ENCODE results near the gene ACSL1.
"Not testable (repeated sequence)": the region's sequence is repeated elsewhere in the genome, so short reads cannot be mapped to it uniquely, and the experiment has no call there.

Gene ACSL1

GRCh38 chr4:184787766-184788503 lies 37.8 kb downstream of the ACSL1 start:
- DNase-seq (ENCODE audit: low read depth, low spot score) = no peak

DNA sequence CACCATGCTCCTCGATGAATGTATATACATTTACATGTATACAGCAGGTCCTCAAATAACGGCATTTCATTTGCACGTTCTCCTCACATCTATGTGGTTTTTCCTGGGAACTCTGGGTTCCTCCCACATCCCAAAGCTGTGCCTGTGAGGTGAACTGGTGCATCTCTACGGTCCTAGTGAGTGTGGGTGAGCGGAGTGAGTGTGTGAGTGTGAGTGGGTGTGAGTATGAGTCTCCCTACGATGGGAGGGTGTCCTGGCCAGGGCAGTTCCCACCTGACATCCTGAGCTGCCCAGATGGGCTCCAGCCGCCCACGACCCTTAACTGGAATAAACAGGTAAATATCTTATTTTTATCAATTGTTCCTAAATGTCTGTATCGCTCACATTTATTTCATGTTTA lies 40.0 kb downstream of the ACSL1 start:
- DNase-seq (ENCODE audit: low read depth, low spot score) = no peak

- no peak for DNase-seq (ENCODE audit: low read depth, low spot score)
These were observed 41.0 kb downstream of the ACSL1 start for GRCh38 chr4:184784628-184785257.

- no peak for DNase-seq (ENCODE audit: low read depth, low spot score)
These were observed 42.9 kb downstream of the ACSL1 start for GRCh38 chr4:184782731-184783373.

GRCh38 chr4:184779160-184779559 lies 46.6 kb downstream of the ACSL1 start:
- DNase-seq (ENCODE audit: low read depth, low spot score) = not testable (repeated sequence)

- DNase-seq (ENCODE audit: low read depth, low spot score) = no peak
These were observed 47.4 kb downstream of the ACSL1 start for GRCh38 chr4:184778325-184778724.

DNA sequence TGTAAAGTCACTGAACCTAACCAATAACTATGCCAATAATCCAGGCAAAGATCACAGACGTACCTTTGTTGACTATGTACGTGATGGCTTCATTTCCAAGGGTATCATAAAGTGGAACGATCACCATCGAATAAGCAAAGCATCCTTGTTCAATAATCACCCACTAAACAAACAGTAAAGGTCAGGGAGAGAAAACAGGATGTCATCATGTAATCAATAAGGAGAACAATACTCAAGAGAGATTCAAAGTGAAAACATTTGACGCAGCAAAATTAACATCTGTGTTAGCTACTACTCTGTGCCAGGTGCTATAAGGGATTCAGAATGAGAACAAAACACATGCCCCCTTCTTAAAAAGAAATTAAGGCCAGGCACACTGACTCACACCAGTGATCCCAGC lies 48.9 kb downstream of the ACSL1 start:
- no peak for DNase-seq (ENCODE audit: low read depth, low spot score)

GRCh38 chr4:184775854-184776555 lies 49.8 kb downstream of the ACSL1 start:
- DNase-seq (ENCODE audit: low read depth, low spot score) = no peak

GRCh38 chr4:184774152-184774551 lies 51.6 kb downstream of the ACSL1 start:
- DNase-seq (ENCODE audit: low read depth, low spot score) = no peak

DNA sequence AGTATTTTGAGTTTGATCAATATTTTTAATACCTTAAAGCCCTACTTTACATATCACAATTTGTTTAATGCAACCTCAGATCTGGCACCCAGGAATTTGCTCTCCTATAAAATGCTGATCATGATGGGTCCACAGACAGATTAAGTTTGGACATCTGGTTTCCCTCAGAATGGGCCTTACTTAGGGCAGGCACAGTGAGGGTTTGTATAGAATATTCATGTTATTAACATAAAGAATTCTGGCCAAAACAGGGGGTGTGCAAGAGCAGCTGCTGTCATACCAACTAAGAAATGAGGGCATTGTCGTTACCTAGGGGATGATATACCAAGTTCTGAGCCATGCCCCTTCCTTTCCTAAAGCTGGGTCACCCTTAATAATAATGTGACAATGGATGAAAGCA lies 54.4 kb downstream of the ACSL1 start:
- DNase-seq (ENCODE audit: low read depth, low spot score) = no peak

- DNase-seq (ENCODE audit: low read depth, low spot score) = no peak
These were observed 56.5 kb downstream of the ACSL1 start for GRCh38 chr4:184769141-184769765.

DNA sequence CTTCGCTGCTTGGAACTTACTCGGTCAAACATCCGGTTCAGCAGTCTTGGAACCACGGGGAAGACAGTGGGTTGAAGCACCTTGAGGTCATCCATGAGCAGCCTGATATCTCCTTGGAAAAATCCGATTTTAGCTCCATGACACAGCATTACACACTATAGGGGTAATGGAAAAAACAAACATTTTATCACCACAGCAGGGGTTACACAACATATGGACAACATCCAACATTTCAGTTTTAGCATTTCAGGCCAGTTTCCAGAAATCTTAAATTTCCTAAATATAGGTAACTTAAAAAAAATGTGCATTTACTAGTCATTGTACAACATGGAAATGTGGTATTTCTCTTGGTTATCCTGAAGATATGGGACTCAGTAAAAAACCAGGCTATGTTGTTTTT lies 57.5 kb downstream of the ACSL1 start:
- no peak for DNase-seq (ENCODE audit: low read depth, low spot score)

DNA sequence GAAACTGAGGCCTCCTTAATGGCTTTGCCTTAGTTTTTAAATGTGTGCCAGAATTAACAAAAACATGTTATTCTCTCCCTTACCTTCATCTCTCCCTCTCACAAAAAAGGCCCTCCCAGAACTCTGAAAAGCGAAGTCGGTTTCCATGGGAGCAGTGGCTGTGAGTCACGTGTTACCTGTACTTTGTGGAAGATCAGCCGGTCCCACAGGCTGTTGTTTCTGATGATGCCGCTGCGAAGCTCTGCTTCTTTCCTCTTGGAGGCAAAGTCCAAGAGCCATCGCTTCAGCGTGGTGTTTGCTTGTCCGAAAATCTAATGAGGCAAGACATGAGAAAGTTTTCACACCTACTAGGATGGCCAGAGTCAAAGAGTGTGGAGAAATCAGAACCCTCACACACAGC lies 59.3 kb downstream of the ACSL1 start:
- no peak for DNase-seq (ENCODE audit: low read depth, low spot score)

DNA sequence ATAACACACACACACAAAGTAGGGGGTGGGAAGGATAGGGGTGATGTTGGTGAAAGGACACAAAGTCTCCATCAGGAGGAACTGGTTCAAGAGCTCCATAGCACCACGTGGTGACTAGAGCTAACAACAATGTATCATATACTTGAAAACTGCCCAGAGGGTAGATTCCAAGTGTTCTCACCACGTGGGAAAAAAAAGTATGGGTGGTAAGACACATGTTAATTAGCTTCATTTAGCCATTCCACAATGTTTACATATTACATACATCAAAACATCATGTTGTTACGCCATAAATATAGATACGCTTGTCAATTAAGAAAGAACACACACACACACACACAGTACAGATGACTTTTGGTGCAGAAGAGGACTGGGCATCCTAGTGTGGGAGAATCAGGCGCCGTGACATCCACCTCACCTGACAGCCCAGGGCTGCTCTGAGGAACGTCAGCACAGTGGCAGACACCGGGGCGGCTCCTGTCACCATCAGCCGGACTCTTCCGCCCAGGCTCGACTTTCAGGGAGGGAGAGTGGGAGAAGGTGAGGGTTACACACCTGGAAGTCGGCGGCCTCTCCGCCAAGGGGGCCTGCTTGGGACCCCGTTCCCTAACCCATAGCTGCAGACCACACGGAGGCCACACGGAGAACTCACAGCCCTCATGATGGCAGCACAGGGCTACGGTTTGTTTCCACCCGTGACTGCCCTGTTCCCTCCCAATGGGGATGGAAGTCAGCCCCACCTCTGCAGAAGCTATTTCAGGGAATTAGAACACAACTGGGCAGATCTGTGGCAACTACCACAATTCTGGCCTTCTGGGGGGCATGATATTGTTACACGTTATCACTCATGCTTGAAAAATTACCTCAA lies 60.1 kb downstream of the ACSL1 start:
- no peak for DNase-seq (ENCODE audit: low read depth, low spot score)

GRCh38 chr4:184764601-184765000 lies 61.2 kb downstream of the ACSL1 start:
- DNase-seq (ENCODE audit: low read depth, low spot score) = no peak

- no peak for DNase-seq (ENCODE audit: low read depth, low spot score)
These were observed 62.5 kb downstream of the ACSL1 start for GRCh38 chr4:184763150-184763780.

DNA sequence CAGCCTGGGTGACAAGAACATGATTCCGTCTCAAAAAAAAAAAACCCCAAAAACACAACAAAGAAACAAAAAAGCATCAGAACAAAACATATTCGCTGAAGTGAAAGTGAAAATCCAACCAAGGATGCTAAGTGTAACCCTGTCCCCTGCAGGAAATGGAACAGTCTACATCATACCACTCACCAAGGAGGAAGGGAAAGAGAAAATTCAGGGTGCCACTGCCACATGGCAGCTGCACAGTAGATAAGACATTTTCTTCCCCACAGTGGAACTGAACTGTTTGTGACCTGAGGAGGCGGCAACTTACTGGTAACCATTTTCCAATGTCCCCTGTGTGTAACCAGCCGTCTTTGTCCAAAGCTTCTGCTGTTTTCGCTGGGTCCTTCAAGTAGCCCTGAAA lies 63.7 kb downstream of the ACSL1 start:
- no peak for DNase-seq (ENCODE audit: low read depth, low spot score)

DNA sequence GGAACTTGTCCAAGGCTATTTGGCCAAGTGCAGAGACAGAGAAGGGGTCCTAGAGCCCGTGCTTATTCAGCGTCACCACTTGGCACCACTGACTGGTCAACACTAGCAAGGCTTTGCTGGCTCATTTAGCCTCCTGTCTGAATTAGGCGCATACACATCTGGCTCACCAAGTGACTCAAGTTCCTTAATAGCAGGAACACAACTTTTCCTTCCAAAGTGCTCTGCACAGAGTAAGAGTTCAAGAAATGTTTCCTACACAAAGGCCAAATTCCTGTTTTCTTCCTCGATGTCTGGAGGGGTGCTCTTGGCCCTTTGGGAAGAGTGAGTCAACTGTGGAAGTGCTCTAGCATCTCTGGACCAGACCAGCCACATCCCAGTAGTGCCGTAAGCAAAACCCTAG lies 65.1 kb downstream of the ACSL1 start:
- DNase-seq (ENCODE audit: low read depth, low spot score) = no peak

DNA sequence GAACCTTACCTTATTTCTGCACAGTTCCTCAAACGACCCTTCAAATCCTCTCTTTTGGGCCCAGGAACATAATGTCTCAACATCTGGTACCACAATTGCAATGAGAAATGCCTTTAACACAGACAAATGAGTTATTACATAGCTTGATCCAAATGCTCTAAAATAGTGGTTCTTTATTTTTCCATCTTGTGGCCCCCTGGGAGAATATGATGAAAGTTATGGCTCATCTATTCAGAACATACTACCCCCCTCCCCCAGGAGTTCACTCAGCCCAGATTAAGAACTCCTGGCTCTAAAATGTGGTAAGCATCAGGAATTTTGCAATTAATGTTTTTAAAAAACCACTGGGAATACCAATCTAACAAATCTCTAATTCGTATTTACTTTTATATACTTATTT lies 68.0 kb downstream of the ACSL1 start:
- no peak for DNase-seq (ENCODE audit: low read depth, low spot score)

- no peak for DNase-seq (ENCODE audit: low read depth, low spot score)
These were observed 69.4 kb downstream of the ACSL1 start for GRCh38 chr4:184756399-184756798.

All from activated naive CD8-positive, alpha-beta T cell treated with anti-CD3 and anti-CD28 coated beads, Interleukin-2, amount 50 U/mL, for 16 hours (primary cell).